Endodermal cell (in vitro differentiated cells): ENCODE data around the gene LRRC47. TPM values are rescaled to one million over a fixed set of nuclear protein-coding genes. Genes with fewer than 3 reads are reported as not detected.

ENCODE experiments used
- DNase-seq: peaks from one replicate; pipeline ENCODE4 v3.0.0-alpha.2; 2017
- H3K27ac ChIP-seq: 2 replicates; pipeline ENCODE4 v1.5.1; 2013; ENCODE audit warnings: mild to moderate bottlenecking, low read depth, low read length, moderate library complexity
- H3K27me3 ChIP-seq: 2 replicates; pipeline ENCODE4 v1.6.1; 2013; ENCODE audit warnings: mild to moderate bottlenecking, low read length, moderate library complexity; ENCODE audit not compliant: insufficient read depth, control insufficient read depth, poor library complexity, severe bottlenecking
- H3K36me3 ChIP-seq: 2 replicates; pipeline ENCODE4 v1.7.0; 2013; ENCODE audit warnings: mild to moderate bottlenecking, low read length, moderate library complexity; ENCODE audit not compliant: control insufficient read depth, insufficient read depth
- H3K4me1 ChIP-seq: one replicate; pipeline ENCODE4 v1.7.0; 2013; ENCODE audit warnings: low read length; ENCODE audit not compliant: control insufficient read depth, insufficient read depth
- H3K4me3 ChIP-seq: 2 replicates; pipeline ENCODE4 v1.5.1; 2013; ENCODE audit warnings: mild to moderate bottlenecking, low read length, moderate library complexity
- H3K9ac ChIP-seq: 2 replicates; pipeline ENCODE4 v1.6.1; 2013; ENCODE audit warnings: mild to moderate bottlenecking, low read length, moderate library complexity; ENCODE audit not compliant: poor library complexity, severe bottlenecking; ENCODE audit errors: extremely low read depth
- H3K9me3 ChIP-seq: 2 replicates; pipeline ENCODE4 v1.6.1; 2013; ENCODE audit warnings: mild to moderate bottlenecking, low read length, moderate library complexity; ENCODE audit not compliant: control insufficient read depth
- H3K27ac Mint-ChIP-seq: 2 replicates; pipeline ENCODE4 v1.8.0; 2020; ENCODE audit warnings: mixed read lengths
- H3K27me3 Mint-ChIP-seq: 2 replicates; pipeline ENCODE4 v1.8.0; 2021; ENCODE audit warnings: mild to moderate bottlenecking, mixed read lengths; ENCODE audit not compliant: insufficient read depth
- H3K36me3 Mint-ChIP-seq: 2 replicates; pipeline ENCODE4 v1.8.0; 2020; ENCODE audit warnings: low read depth, mixed read lengths
- H3K4me1 Mint-ChIP-seq: 2 replicates; pipeline ENCODE4 v1.8.0; 2020; ENCODE audit warnings: mixed read lengths
- H3K4me3 Mint-ChIP-seq: 2 replicates; pipeline ENCODE4 v1.8.0; 2020; ENCODE audit warnings: mild to moderate bottlenecking, moderate library complexity, mixed read lengths
- H3K9me3 Mint-ChIP-seq: 2 replicates; pipeline ENCODE4 v1.8.0; 2020; ENCODE audit warnings: mild to moderate bottlenecking, mixed read lengths
- CTCF ChIP-seq: fragments of 200-600 bp; sonication (generic); conservative IDR thresholded peaks from 2 replicates; pipeline ENCODE4 v1.5.0; 2021; ENCODE audit warnings: antibody characterized with exemption, mild to moderate bottlenecking
- WGBS, 2 experiments: methylation state at CpG; one replicate each; pipeline versions ENCODE4 v1.1.5 to v1.1.7; 2013; ENCODE audit warnings: missing lambda C conversion rate in 2 of 2, mixed read lengths in 1 of 2; ENCODE audit not compliant: insufficient coverage in 1 of 2, insufficient read length in 1 of 2; 5-methylcytosine and 5-hydroxymethylcytosine counted together
- total RNA-seq, 2 donors: library from RNA; stranded (reverse); fragmentation: NEBNext Ultra II Directional in 1 of 2; extraction: Animal tissue kit (Norgen Biotek cat#: 25700) in 1 of 2; gene quantifications; 2 replicates in 1 of 2; 3 replicates in 1 of 2; pipeline ENCODE4 v1.2.1, GENCODE V29; 2021

Gene LRRC47
- total RNA-seq, 2 donors from 2014 or later, result 49.9 to 59.7 TPM

- no peaks in the 10 kb centered on the region for H3K9me3 Mint-ChIP-seq
- peaks cover 9% of the 10 kb centered on the region for H3K9me3 ChIP-seq
- H3K4me1 ChIP-seq, result no peaks in the 10 kb centered on the region
- no peak overlapping the region for H3K9ac ChIP-seq
- no peak for TF ChIP-seq CTCF
- H3K27me3 Mint-ChIP-seq, result no peaks in the 10 kb centered on the region
- no peaks in the 10 kb centered on the region for H3K4me1 Mint-ChIP-seq
- no peak overlapping the region for H3K4me3 ChIP-seq
- no peak for DNase-seq
- H3K4me3 Mint-ChIP-seq, result no peak overlapping the region
- H3K27me3 ChIP-seq, result no peaks in the 10 kb centered on the region
- peaks cover 38% of the 10 kb centered on the region for H3K36me3 ChIP-seq
- H3K27ac ChIP-seq, result no peak overlapping the region
- H3K27ac Mint-ChIP-seq, result no peak overlapping the region
- peaks cover 20% of the 10 kb centered on the region for H3K36me3 Mint-ChIP-seq
- WGBS, 2 experiments, result 92 to 100% methylated on average over 9 to 13 of the region's 13 CpGs
These were observed 60.6 kb downstream of the LRRC47 start for GRCh38 chr1:3735688-3736087.

GRCh38 chr1:3735027-3735681 is 61.1 kb downstream of the LRRC47 start:
- no peak for TF ChIP-seq CTCF
- Histone ChIP-seq H3K27me3 (no peaks in the 10 kb centered on the region), H3K9ac (no peak overlapping the region), H3K9me3 (peaks cover 4% of the 10 kb centered on the region), H3K4me1 (no peaks in the 10 kb centered on the region), H3K27ac (no peak overlapping the region), H3K4me3 (no peak overlapping the region), H3K36me3 (peaks cover 33% of the 10 kb centered on the region)
- no peak overlapping the region for H3K27ac Mint-ChIP-seq
- no peak for DNase-seq
- no peaks in the 10 kb centered on the region for H3K9me3 Mint-ChIP-seq
- no peak overlapping the region for H3K4me3 Mint-ChIP-seq
- H3K4me1 Mint-ChIP-seq, result no peaks in the 10 kb centered on the region
- no peaks in the 10 kb centered on the region for H3K27me3 Mint-ChIP-seq
- 93 to 100% methylated on average over 3 to 12 of the region's 12 CpGs for WGBS, 2 experiments
- peaks cover 19% of the 10 kb centered on the region for H3K36me3 Mint-ChIP-seq

- no peaks in the 10 kb centered on the region for H3K9me3 ChIP-seq
- 92 to 95% methylated on average over 16 of the region's 16 CpGs for WGBS, 2 experiments
- DNase-seq, result no peak
- H3K4me3 ChIP-seq, result no peak overlapping the region
- Mint-ChIP-seq H3K27me3 (no peaks in the 10 kb centered on the region), H3K4me3 (no peak overlapping the region), H3K27ac (no peak overlapping the region), H3K4me1 (no peaks in the 10 kb centered on the region), H3K9me3 (no peaks in the 10 kb centered on the region), H3K36me3 (peaks cover 19% of the 10 kb centered on the region)
- no peaks in the 10 kb centered on the region for H3K27me3 ChIP-seq
- no peaks in the 10 kb centered on the region for H3K4me1 ChIP-seq
- no peak overlapping the region for H3K27ac ChIP-seq
- H3K36me3 ChIP-seq, result peaks cover 28% of the 10 kb centered on the region
- H3K9ac ChIP-seq, result no peak overlapping the region
- no peak for TF ChIP-seq CTCF
These were observed 61.7 kb downstream of the LRRC47 start for GRCh38 chr1:3734602-3735001.
